ENCODE measurements around the gene TAF3.

TAF3 gene

DNA sequence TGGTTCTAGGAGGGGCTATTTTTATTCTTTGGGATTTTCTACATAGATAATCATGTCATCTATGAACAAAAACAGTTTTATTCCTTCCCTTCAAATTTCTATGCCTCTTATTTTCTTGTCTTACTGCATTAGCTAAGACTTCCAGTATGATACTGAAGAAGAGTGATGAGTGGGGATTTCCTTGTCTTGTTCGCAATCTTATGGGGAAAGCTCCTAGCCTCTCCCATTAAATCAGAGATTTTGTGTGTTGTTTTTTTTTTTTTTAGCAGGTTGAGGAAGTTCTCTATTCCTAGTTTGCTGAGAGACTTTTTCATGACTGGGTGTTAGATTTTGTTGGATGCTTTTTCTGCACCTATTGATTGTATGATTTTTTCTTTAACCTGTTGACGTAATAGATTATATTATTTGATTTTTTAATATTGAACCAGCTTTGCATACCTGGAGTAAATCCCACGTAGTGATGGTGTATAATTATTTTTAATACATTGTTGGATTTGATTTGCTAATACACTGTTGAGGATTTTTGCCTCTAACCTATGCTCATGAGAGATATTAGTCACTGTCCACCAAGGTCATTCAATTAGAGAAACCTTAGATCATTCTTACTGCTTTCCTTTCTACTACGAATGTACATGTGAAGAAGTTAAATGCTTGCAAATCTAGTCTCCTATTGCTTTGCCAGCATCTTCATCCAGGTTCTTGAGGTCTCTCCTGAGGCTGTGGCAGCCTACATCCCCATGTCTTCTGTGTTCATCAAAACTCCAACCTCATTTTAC lies 23.9 kb upstream of the TAF3 start:
- H4K8ac ChIP-seq (ENCODE audit: low read depth, low read length), result no peak overlapping the region
- H3K18ac ChIP-seq (ENCODE audit: low read length), result no peak overlapping the region
- peaks cover 20% of the 10 kb centered on the region for H3K79me1 ChIP-seq (ENCODE audit: low read length)
- H3K4ac ChIP-seq (ENCODE audit: low read depth, low read length), result no peak overlapping the region
- H3K4me2 ChIP-seq (ENCODE audit: low read length), result no peak overlapping the region
- H2BK5ac ChIP-seq (ENCODE audit: low read length), result no peak overlapping the region
- H3K4me1 ChIP-seq (ENCODE audit: control insufficient read depth, low read depth, low read length), result no peaks in the 10 kb centered on the region
- H3K56ac ChIP-seq (ENCODE audit: low read length), result no peak overlapping the region
- no peaks in the 10 kb centered on the region for H3K27me3 ChIP-seq (ENCODE audit: insufficient read depth, low read length, poor library complexity)
- H2BK120ac ChIP-seq (ENCODE audit: low read depth, low read length), result no peak overlapping the region
- no CpG with 5 or more reads among the region's 4 CpGs for WGBS (ENCODE audit: extremely low coverage, insufficient coverage, low lambda C conversion rate)
- H3K9ac ChIP-seq (ENCODE audit: low read length), result no peak overlapping the region
- no peak overlapping the region for H4K5ac ChIP-seq (ENCODE audit: low read length)
- H3K27ac ChIP-seq (ENCODE audit: low read depth, low read length), result no peak overlapping the region
- H3K4me3 ChIP-seq (ENCODE audit: low read length), result no peak overlapping the region
- H3K23ac ChIP-seq (ENCODE audit: low read length), result no peak overlapping the region
- peaks cover 38% of the 10 kb centered on the region for H3K79me2 ChIP-seq (ENCODE audit: control insufficient read depth, insufficient read depth, low read length)
- H2AK5ac ChIP-seq (ENCODE audit: low read length), result no peak overlapping the region
- no peak for DNase-seq
- peaks cover 8% of the 10 kb centered on the region for H3K36me3 ChIP-seq (ENCODE audit: control insufficient read depth, insufficient read depth, low read length)
- H2BK15ac ChIP-seq (replicated peaks; ENCODE audit: low read depth), result no peak overlapping the region

DNA sequence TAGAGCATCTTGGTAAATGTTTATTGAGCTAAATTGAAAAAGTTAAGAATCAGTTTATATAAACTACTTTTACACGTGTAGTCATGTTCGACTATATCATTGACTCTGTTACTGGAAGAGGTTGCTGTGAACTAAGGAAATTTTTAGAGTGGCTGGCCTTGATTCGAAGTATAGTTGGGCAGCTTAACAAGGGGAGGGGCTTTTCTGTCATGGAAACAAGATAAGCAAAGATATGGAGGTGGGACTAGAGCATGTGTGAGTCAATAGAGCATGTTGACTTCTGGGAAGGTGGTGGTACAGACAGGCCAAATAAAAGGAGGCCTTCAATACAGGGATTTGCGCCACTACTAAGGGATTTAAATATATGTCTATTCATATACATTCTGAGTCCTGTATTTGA lies 22.7 kb upstream of the TAF3 start:
- peaks cover 30% of the 10 kb centered on the region for H3K79me2 ChIP-seq (ENCODE audit: control insufficient read depth, insufficient read depth, low read length)
- H2BK120ac ChIP-seq (ENCODE audit: low read depth, low read length), result no peak overlapping the region
- H3K4me2 ChIP-seq (ENCODE audit: low read length), result no peak overlapping the region
- peak; percentile 86 for DNase-seq
- no peak overlapping the region for H3K56ac ChIP-seq (ENCODE audit: low read length)
- H3K23ac ChIP-seq (ENCODE audit: low read length), result no peak overlapping the region
- no CpG with 5 or more reads among the region's 4 CpGs for whole genome bisulfite sequencing (ENCODE audit: extremely low coverage, insufficient coverage, low lambda C conversion rate)
- H3K4ac ChIP-seq (ENCODE audit: low read depth, low read length), result no peak overlapping the region
- H2AK5ac ChIP-seq (ENCODE audit: low read length), result no peak overlapping the region
- no peak overlapping the region for H3K4me3 ChIP-seq (ENCODE audit: low read length)
- no peak overlapping the region for H3K27ac ChIP-seq (ENCODE audit: low read depth, low read length)
- no peak overlapping the region for H2BK5ac ChIP-seq (ENCODE audit: low read length)
- no peaks in the 10 kb centered on the region for H3K27me3 ChIP-seq (ENCODE audit: insufficient read depth, low read length, poor library complexity)
- no peak overlapping the region for H3K18ac ChIP-seq (ENCODE audit: low read length)
- no peak overlapping the region for H2BK15ac ChIP-seq (replicated peaks; ENCODE audit: low read depth)
- H3K36me3 ChIP-seq (ENCODE audit: control insufficient read depth, insufficient read depth, low read length), result peaks cover 10% of the 10 kb centered on the region
- no peak overlapping the region for H4K5ac ChIP-seq (ENCODE audit: low read length)
- H4K8ac ChIP-seq (ENCODE audit: low read depth, low read length), result no peak overlapping the region
- H3K79me1 ChIP-seq (ENCODE audit: low read length), result peaks cover 17% of the 10 kb centered on the region
- no peaks in the 10 kb centered on the region for H3K4me1 ChIP-seq (ENCODE audit: control insufficient read depth, low read depth, low read length)
- H3K9ac ChIP-seq (ENCODE audit: low read length), result no peak overlapping the region

GRCh38 chr10:7797582-7797981 lies 20.7 kb upstream of the TAF3 start:
- no peak overlapping the region for H2BK120ac ChIP-seq (ENCODE audit: low read depth, low read length)
- H3K4me3 ChIP-seq (ENCODE audit: low read length), result no peak overlapping the region
- peaks cover 13% of the 10 kb centered on the region for H3K36me3 ChIP-seq (ENCODE audit: control insufficient read depth, insufficient read depth, low read length)
- H3K4me1 ChIP-seq (ENCODE audit: control insufficient read depth, low read depth, low read length), result no peaks in the 10 kb centered on the region
- no peak overlapping the region for H3K56ac ChIP-seq (ENCODE audit: low read length)
- peaks cover 19% of the 10 kb centered on the region for H3K79me2 ChIP-seq (ENCODE audit: control insufficient read depth, insufficient read depth, low read length)
- H3K9ac ChIP-seq (ENCODE audit: low read length), result no peak overlapping the region
- no peak overlapping the region for H3K4me2 ChIP-seq (ENCODE audit: low read length)
- no peak overlapping the region for H4K8ac ChIP-seq (ENCODE audit: low read depth, low read length)
- no peak overlapping the region for H4K5ac ChIP-seq (ENCODE audit: low read length)
- no peak overlapping the region for H3K4ac ChIP-seq (ENCODE audit: low read depth, low read length)
- no peak overlapping the region for H2BK15ac ChIP-seq (replicated peaks; ENCODE audit: low read depth)
- DNase-seq, result peak; percentile 22
- no CpG with 5 or more reads among the region's 6 CpGs for WGBS (ENCODE audit: extremely low coverage, insufficient coverage, low lambda C conversion rate)
- H3K23ac ChIP-seq (ENCODE audit: low read length), result no peak overlapping the region
- peaks cover 11% of the 10 kb centered on the region for H3K79me1 ChIP-seq (ENCODE audit: low read length)
- no peaks in the 10 kb centered on the region for H3K27me3 ChIP-seq (ENCODE audit: insufficient read depth, low read length, poor library complexity)
- H3K27ac ChIP-seq (ENCODE audit: low read depth, low read length), result no peak overlapping the region
- no peak overlapping the region for H3K18ac ChIP-seq (ENCODE audit: low read length)
- H2AK5ac ChIP-seq (ENCODE audit: low read length), result no peak overlapping the region
- no peak overlapping the region for H2BK5ac ChIP-seq (ENCODE audit: low read length)

DNA sequence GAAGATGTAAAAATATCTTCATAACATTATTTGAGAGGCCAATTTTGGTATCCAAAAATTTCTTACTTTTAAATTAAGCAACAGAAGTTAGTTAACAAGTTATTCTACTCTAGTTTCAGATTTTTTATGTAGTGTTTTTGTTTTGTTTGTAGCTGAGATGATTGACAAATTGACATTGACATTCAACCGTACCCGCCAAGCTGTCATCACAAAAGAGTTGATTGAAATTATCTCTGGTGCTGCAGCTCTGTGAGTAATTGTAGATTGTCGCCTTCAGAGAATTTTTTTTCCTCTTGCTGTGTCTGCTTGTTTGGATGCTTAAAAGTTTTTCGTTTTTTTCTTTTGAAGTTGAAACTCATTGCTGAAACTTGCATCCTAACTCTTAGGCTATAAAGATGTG lies 15.7 kb upstream of the TAF3 start:
- H3K4me3 ChIP-seq (ENCODE audit: low read length), result no peak overlapping the region
- H3K79me2 ChIP-seq (ENCODE audit: control insufficient read depth, insufficient read depth, low read length), result no peaks in the 10 kb centered on the region
- H3K4me1 ChIP-seq (ENCODE audit: control insufficient read depth, low read depth, low read length), result no peaks in the 10 kb centered on the region
- H3K4ac ChIP-seq (ENCODE audit: low read depth, low read length), result no peak overlapping the region
- H3K56ac ChIP-seq (ENCODE audit: low read length), result no peak overlapping the region
- no peaks in the 10 kb centered on the region for H3K27me3 ChIP-seq (ENCODE audit: insufficient read depth, low read length, poor library complexity)
- no peak overlapping the region for H3K23ac ChIP-seq (ENCODE audit: low read length)
- H4K8ac ChIP-seq (ENCODE audit: low read depth, low read length), result no peak overlapping the region
- H3K79me1 ChIP-seq (ENCODE audit: low read length), result peaks cover 2% of the 10 kb centered on the region
- H3K27ac ChIP-seq (ENCODE audit: low read depth, low read length), result no peak overlapping the region
- WGBS (ENCODE audit: extremely low coverage, insufficient coverage, low lambda C conversion rate), result no CpG with 5 or more reads among the region's 4 CpGs
- H3K36me3 ChIP-seq (ENCODE audit: control insufficient read depth, insufficient read depth, low read length), result peaks cover 10% of the 10 kb centered on the region
- H4K5ac ChIP-seq (ENCODE audit: low read length), result no peak overlapping the region
- no peak overlapping the region for H3K9ac ChIP-seq (ENCODE audit: low read length)
- H3K4me2 ChIP-seq (ENCODE audit: low read length), result no peak overlapping the region
- no peak overlapping the region for H2BK15ac ChIP-seq (replicated peaks; ENCODE audit: low read depth)
- H2BK120ac ChIP-seq (ENCODE audit: low read depth, low read length), result no peak overlapping the region
- H3K18ac ChIP-seq (ENCODE audit: low read length), result no peak overlapping the region
- H2BK5ac ChIP-seq (ENCODE audit: low read length), result no peak overlapping the region
- no peak overlapping the region for H2AK5ac ChIP-seq (ENCODE audit: low read length)
- no peak for DNase-seq

GRCh38 chr10:7804216-7804615 lies 14.1 kb upstream of the TAF3 start:
- Histone ChIP-seq H3K79me2 (ENCODE audit: control insufficient read depth, insufficient read depth, low read length) (no peaks in the 10 kb centered on the region), H2AK5ac (ENCODE audit: low read length) (no peak overlapping the region), H3K36me3 (ENCODE audit: control insufficient read depth, insufficient read depth, low read length) (peaks cover 8% of the 10 kb centered on the region), H3K9ac (ENCODE audit: low read length) (no peak overlapping the region), H2BK5ac (ENCODE audit: low read length) (no peak overlapping the region), H3K27me3 (ENCODE audit: insufficient read depth, low read length, poor library complexity) (no peaks in the 10 kb centered on the region), H3K27ac (ENCODE audit: low read depth, low read length) (no peak overlapping the region), H3K23ac (ENCODE audit: low read length) (no peak overlapping the region), H2BK15ac (replicated peaks; ENCODE audit: low read depth) (no peak overlapping the region), H3K4me3 (ENCODE audit: low read length) (no peak overlapping the region), H4K5ac (ENCODE audit: low read length) (no peak overlapping the region), H3K4ac (ENCODE audit: low read depth, low read length) (no peak overlapping the region), H3K4me2 (ENCODE audit: low read length) (no peak overlapping the region), H4K8ac (ENCODE audit: low read depth, low read length) (no peak overlapping the region), H3K79me1 (ENCODE audit: low read length) (peaks cover 2% of the 10 kb centered on the region), H2BK120ac (ENCODE audit: low read depth, low read length) (no peak overlapping the region), H3K56ac (ENCODE audit: low read length) (no peak overlapping the region), H3K18ac (ENCODE audit: low read length) (no peak overlapping the region), H3K4me1 (ENCODE audit: control insufficient read depth, low read depth, low read length) (no peaks in the 10 kb centered on the region)
- no peak for DNase-seq
- WGBS (ENCODE audit: extremely low coverage, insufficient coverage, low lambda C conversion rate), result no CpG with 5 or more reads among the region's 6 CpGs

- Histone ChIP-seq H3K27me3 (ENCODE audit: insufficient read depth, low read length, poor library complexity) (no peaks in the 10 kb centered on the region), H3K9ac (ENCODE audit: low read length) (no peak overlapping the region), H3K79me1 (ENCODE audit: low read length) (peaks cover 2% of the 10 kb centered on the region), H3K36me3 (ENCODE audit: control insufficient read depth, insufficient read depth, low read length) (peaks cover 4% of the 10 kb centered on the region), H3K23ac (ENCODE audit: low read length) (no peak overlapping the region), H3K18ac (ENCODE audit: low read length) (no peak overlapping the region), H4K8ac (ENCODE audit: low read depth, low read length) (no peak overlapping the region), H3K79me2 (ENCODE audit: control insufficient read depth, insufficient read depth, low read length) (no peaks in the 10 kb centered on the region), H3K4me1 (ENCODE audit: control insufficient read depth, low read depth, low read length) (no peaks in the 10 kb centered on the region), H2BK15ac (replicated peaks; ENCODE audit: low read depth) (no peak overlapping the region), H2AK5ac (ENCODE audit: low read length) (no peak overlapping the region), H3K56ac (ENCODE audit: low read length) (no peak overlapping the region), H4K5ac (ENCODE audit: low read length) (no peak overlapping the region), H3K27ac (ENCODE audit: low read depth, low read length) (no peak overlapping the region), H3K4ac (ENCODE audit: low read depth, low read length) (no peak overlapping the region), H3K4me2 (ENCODE audit: low read length) (no peak overlapping the region), H2BK120ac (ENCODE audit: low read depth, low read length) (no peak overlapping the region), H2BK5ac (ENCODE audit: low read length) (no peak overlapping the region), H3K4me3 (ENCODE audit: low read length) (no peak overlapping the region)
- no peak for DNase-seq
- WGBS (ENCODE audit: extremely low coverage, insufficient coverage, low lambda C conversion rate), result no CpG with 5 or more reads among the region's 2 CpGs
Measured at GRCh38 chr10:7804741-7805140, 13.6 kb upstream of the TAF3 start.
